RPMI8226 (cell line): ENCODE results near the gene NFIX.

Experiments
- DNase-seq: peaks from one replicate; pipeline ENCODE4 v3.0.0-alpha.2; 2015

Gene NFIX

GRCh38 chr19:13115936-13116281 is 120.6 kb downstream of the NFIX start:
- no peak for DNase-seq

GRCh38 chr19:13116282-13117175 is 121.3 kb downstream of the NFIX start, which contains the start of gene TRMT1:
TSS of gene TRMT1 (minus strand) at chr19:13116740. CDS start at chr19:13116399, 341 bp downstream.
- DNase-seq: peak; percentile 96

GRCh38 chr19:13117176-13117771 is 122.0 kb downstream of the NFIX start:
- no peak for DNase-seq

GRCh38 chr19:13117772-13118423 is 122.6 kb downstream of the NFIX start, which contains the start of gene NACC1:
TSS of gene NACC1 (plus strand) at chr19:13118264. CDS start at chr19:13135208, 16,944 bp downstream.
- DNase-seq: peak; percentile 94

- DNase-seq: peak; percentile 56
These were observed 123.3 kb downstream of the NFIX start for GRCh38 chr19:13118424-13119193.

- no peak for DNase-seq
These were observed 124.4 kb downstream of the NFIX start for GRCh38 chr19:13119627-13120026.

- no peak for DNase-seq
These were observed 124.8 kb downstream of the NFIX start for GRCh38 chr19:13120031-13120430.

GRCh38 chr19:13120817-13121216 is 125.5 kb downstream of the NFIX start:
- no peak for DNase-seq

- no peak for DNase-seq
These were observed 126.4 kb downstream of the NFIX start for GRCh38 chr19:13121551-13122274.

GRCh38 chr19:13122275-13122878 is 127.1 kb downstream of the NFIX start:
- no peak for DNase-seq

- DNase-seq: no peak
These were observed 128.0 kb downstream of the NFIX start for GRCh38 chr19:13122980-13123957.

GRCh38 chr19:13127051-13127450 is 131.8 kb downstream of the NFIX start:
- no peak for DNase-seq

GRCh38 chr19:13127811-13128575 is 132.7 kb downstream of the NFIX start:
- DNase-seq: no peak

GRCh38 chr19:13128583-13128982 is 133.3 kb downstream of the NFIX start:
- no peak for DNase-seq

GRCh38 chr19:13129384-13129783 is 134.1 kb downstream of the NFIX start:
- no peak for DNase-seq

- DNase-seq: no peak
These were observed 135.7 kb downstream of the NFIX start for GRCh38 chr19:13130886-13131490.

- DNase-seq: no peak
These were observed 137.4 kb downstream of the NFIX start for GRCh38 chr19:13132471-13133180.

- no peak for DNase-seq
These were observed 138.1 kb downstream of the NFIX start for GRCh38 chr19:13133241-13133870.
